Fibroblast of lung (primary cell): ENCODE data around the gene EBLN2. TPM values are rescaled to one million over a fixed set of nuclear protein-coding genes. Genes with fewer than 3 reads are reported as not detected.
A peak's percentile ranks its signal among the peaks of the same experiment; 100 is the strongest.

Experiments used
- DNase-seq, 2 donors: peaks; one replicate each; pipeline versions ENCODE4 v3.0.0 to v3.0.0-alpha.2; 2010; ENCODE audit warnings: low read depth in 2 of 2
- H2AFZ ChIP-seq: 2 replicates; pipeline ENCODE4 v1.5.1; 2012; ENCODE audit warnings: low read length, control low read depth, inconsistent platforms
- H3K27ac ChIP-seq: 2 replicates; pipeline ENCODE4 v1.5.1; 2011; ENCODE audit warnings: low read length, control low read depth; ENCODE audit not compliant: insufficient read depth
- H3K27me3 ChIP-seq: 2 replicates; pipeline ENCODE4 v1.5.1; 2011; ENCODE audit warnings: mild to moderate bottlenecking, low read length; ENCODE audit not compliant: control insufficient read depth, insufficient read depth
- H3K36me3 ChIP-seq: 2 replicates; pipeline ENCODE4 v1.5.1; 2011; ENCODE audit warnings: low read length; ENCODE audit not compliant: control insufficient read depth, insufficient read depth
- H3K4me1 ChIP-seq: 2 replicates; pipeline ENCODE4 v1.5.1; 2011; ENCODE audit warnings: low read length; ENCODE audit not compliant: control insufficient read depth, insufficient read depth; ENCODE audit errors: extremely low read depth
- H3K4me2 ChIP-seq: 2 replicates; pipeline ENCODE4 v1.5.1; 2011; ENCODE audit warnings: low read length, control low read depth; ENCODE audit not compliant: insufficient read depth; ENCODE audit errors: extremely low read depth
- H3K4me3 ChIP-seq, 4 experiments: fragments of 200-600 bp in 1 of 4; sonication (generic) in 1 of 4; replicated peaks in 1 of 4; 2 replicates each; pipeline ENCODE4 v1.5.1; 2011 to 2016; ENCODE audit warnings: low read length in 4 of 4, low read depth in 3 of 4, mild to moderate bottlenecking in 3 of 4, control low read depth in 2 of 4, inconsistent platforms in 1 of 4, mixed read lengths in 1 of 4; ENCODE audit not compliant: insufficient read depth in 1 of 4; ENCODE audit errors: control extremely low read depth in 1 of 4
- H3K79me2 ChIP-seq: 2 replicates; pipeline ENCODE4 v1.5.1; 2012; ENCODE audit warnings: mild to moderate bottlenecking, low read length, inconsistent platforms; ENCODE audit not compliant: control insufficient read depth, insufficient read depth
- H3K9ac ChIP-seq: 2 replicates; pipeline ENCODE4 v1.5.1; 2011; ENCODE audit warnings: mild to moderate bottlenecking, low read length, control low read depth; ENCODE audit not compliant: insufficient read depth
- H3K9me3 ChIP-seq: 2 replicates; pipeline ENCODE4 v1.5.1; 2012; ENCODE audit warnings: low read depth, low read length; ENCODE audit not compliant: control insufficient read depth, insufficient read depth
- H4K20me1 ChIP-seq: 2 replicates; pipeline ENCODE4 v1.5.1; 2011; ENCODE audit warnings: low read length; ENCODE audit not compliant: control insufficient read depth, insufficient read depth; ENCODE audit errors: extremely low read depth
- EZH2 ChIP-seq: IDR thresholded peaks from 2 replicates; pipeline ENCODE4 v1.5.1; 2012; ENCODE audit warnings: low read length, control low read depth, mild to moderate bottlenecking; ENCODE audit errors: missing control alignments
- polyA plus RNA-seq, 2 donors: library from polyadenylated mRNA; depleted of rRNA in 1 of 2; stranded (reverse) in 1 of 2; unstranded in 1 of 2; fragments of >200 nt; gene quantifications; 2 replicates each; pipeline ENCODE4 v1.2.1, GENCODE V29; 2011 to 2012; ENCODE audit warnings: missing spikeins in 1 of 2
- total RNA-seq: library from RNA; depleted of rRNA; stranded (reverse); fragments of >200 nt; gene quantifications from 2 replicates; pipeline ENCODE4 v1.2.1, GENCODE V29; 2014
- TF ChIP-seq, protein P1 (sequence below), 2 donors: IDR thresholded peaks in 1 of 2; conservative IDR thresholded peaks in 1 of 2; 1 replicate in 1 of 2; 2 replicates in 1 of 2; pipeline ENCODE4 v1.5.1; 2011 to 2012; ENCODE audit warnings: low read length in 2 of 2, control low read depth in 1 of 2, inconsistent platforms in 1 of 2, low read depth in 1 of 2, mild to moderate bottlenecking in 1 of 2

Gene EBLN2
- total and polyA plus RNA-seq, 2 donors (not counting 1 experiment from before 2014, with no cell fraction given): 0.87 to 3.0 TPM

DNA sequence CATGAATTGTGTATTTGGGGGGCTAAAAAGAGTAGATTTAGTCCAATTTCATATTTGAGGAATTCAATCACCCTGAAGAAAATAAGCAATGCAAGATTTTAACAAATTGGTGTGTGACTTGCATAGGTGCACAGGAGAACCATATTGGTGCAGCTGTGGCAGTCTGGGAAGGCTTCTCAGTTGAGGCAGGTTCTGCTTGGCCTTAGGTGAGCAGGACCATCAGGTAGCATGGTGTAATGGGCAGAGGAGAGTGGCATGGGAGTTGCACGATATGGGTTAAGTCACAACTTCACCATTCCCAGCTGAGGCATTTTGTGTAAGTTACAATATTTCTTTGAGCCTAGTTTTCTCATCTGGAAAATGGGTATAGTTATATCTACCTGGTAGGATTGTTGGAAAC, 10.5 kb downstream of the EBLN2 start:
- H3K4me1 ChIP-seq: peaks cover 11% of the 10 kb centered on the region
- H3K79me2 ChIP-seq: no peaks in the 10 kb centered on the region
- H3K27me3 ChIP-seq: no peaks in the 10 kb centered on the region
- no peak overlapping the region for H3K9ac ChIP-seq
- no peak for DNase-seq
- H3K4me2 ChIP-seq: no peak overlapping the region
- no peak overlapping the region for H3K27ac ChIP-seq
- no peak for TF ChIP-seq EZH2
- TF ChIP-seq, protein P1, sequence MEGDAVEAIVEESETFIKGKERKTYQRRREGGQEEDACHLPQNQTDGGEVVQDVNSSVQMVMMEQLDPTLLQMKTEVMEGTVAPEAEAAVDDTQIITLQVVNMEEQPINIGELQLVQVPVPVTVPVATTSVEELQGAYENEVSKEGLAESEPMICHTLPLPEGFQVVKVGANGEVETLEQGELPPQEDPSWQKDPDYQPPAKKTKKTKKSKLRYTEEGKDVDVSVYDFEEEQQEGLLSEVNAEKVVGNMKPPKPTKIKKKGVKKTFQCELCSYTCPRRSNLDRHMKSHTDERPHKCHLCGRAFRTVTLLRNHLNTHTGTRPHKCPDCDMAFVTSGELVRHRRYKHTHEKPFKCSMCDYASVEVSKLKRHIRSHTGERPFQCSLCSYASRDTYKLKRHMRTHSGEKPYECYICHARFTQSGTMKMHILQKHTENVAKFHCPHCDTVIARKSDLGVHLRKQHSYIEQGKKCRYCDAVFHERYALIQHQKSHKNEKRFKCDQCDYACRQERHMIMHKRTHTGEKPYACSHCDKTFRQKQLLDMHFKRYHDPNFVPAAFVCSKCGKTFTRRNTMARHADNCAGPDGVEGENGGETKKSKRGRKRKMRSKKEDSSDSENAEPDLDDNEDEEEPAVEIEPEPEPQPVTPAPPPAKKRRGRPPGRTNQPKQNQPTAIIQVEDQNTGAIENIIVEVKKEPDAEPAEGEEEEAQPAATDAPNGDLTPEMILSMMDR (conservative IDR thresholded peaks at IDR 0.05 in 1 of 2, IDR thresholded peaks at IDR 0.05 in 1 of 2; ENCODE audit: low read depth in 1 of 2, low read length in 2 of 2): no peak
- no peak overlapping the region for H2AFZ ChIP-seq
- H4K20me1 ChIP-seq: no peaks in the 10 kb centered on the region
- no peaks in the 10 kb centered on the region for H3K9me3 ChIP-seq
- no peak overlapping the region for H3K4me3 ChIP-seq
- H3K36me3 ChIP-seq: no peaks in the 10 kb centered on the region

GRCh38 chr3:73072634-73073033, 11.2 kb downstream of the EBLN2 start:
- DNase-seq: no peak
- Histone ChIP-seq H3K27me3 (no peaks in the 10 kb centered on the region), H3K9me3 (no peaks in the 10 kb centered on the region), H3K4me2 (no peak overlapping the region), H3K9ac (no peak overlapping the region), H3K36me3 (no peaks in the 10 kb centered on the region), H3K27ac (no peak overlapping the region), H4K20me1 (no peaks in the 10 kb centered on the region), H2AFZ (no peak overlapping the region), H3K4me1 (peaks cover 11% of the 10 kb centered on the region), H3K79me2 (no peaks in the 10 kb centered on the region), H3K4me3 (no peak overlapping the region)
- TF ChIP-seq, protein P1 (conservative IDR thresholded peaks at IDR 0.05 in 1 of 2, IDR thresholded peaks at IDR 0.05 in 1 of 2; ENCODE audit: low read depth in 1 of 2, low read length in 2 of 2): no peak
- no peak for TF ChIP-seq EZH2

DNA sequence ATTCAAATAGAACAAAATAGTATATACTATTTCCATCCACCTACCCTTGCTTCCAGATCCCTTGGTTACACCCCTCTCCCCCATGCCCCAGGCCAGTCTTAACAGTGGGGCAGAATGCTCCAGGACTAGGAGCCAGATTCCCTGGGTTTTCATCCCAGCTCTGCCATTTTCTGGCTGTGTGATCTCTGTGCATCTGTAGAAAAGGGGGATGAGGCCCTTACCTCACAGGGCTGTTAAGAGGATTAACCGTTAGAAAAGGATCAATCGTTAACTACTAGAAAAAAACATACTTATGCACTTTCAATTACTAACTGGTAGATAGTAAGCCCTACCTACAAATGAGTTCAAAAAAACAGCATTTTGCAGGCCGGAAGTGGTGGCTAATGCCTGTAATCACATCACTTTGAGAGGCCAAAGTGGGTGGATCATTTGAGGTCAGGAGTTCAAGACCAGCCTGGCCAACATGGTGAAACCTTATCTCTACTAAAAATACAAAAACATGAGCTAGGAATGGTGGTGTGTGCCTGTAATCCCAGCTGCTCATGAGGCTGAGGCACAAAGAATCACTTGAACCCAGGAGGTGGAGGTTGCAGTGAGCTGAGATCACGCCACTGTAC, 11.7 kb downstream of the EBLN2 start:
- H3K27me3 ChIP-seq: no peaks in the 10 kb centered on the region
- H3K9me3 ChIP-seq: no peaks in the 10 kb centered on the region
- DNase-seq: peak in 1 of 2 donors; percentile 19
- H3K36me3 ChIP-seq: no peaks in the 10 kb centered on the region
- no peak overlapping the region for H3K4me3 ChIP-seq
- H3K27ac ChIP-seq: no peak overlapping the region
- no peaks in the 10 kb centered on the region for H3K79me2 ChIP-seq
- no peaks in the 10 kb centered on the region for H4K20me1 ChIP-seq
- H3K9ac ChIP-seq: no peak overlapping the region
- no peak overlapping the region for H2AFZ ChIP-seq
- peaks cover 11% of the 10 kb centered on the region for H3K4me1 ChIP-seq
- no peak overlapping the region for H3K4me2 ChIP-seq
- TF ChIP-seq, protein P1 (conservative IDR thresholded peaks at IDR 0.05 in 1 of 2, IDR thresholded peaks at IDR 0.05 in 1 of 2; ENCODE audit: low read depth in 1 of 2, low read length in 2 of 2): no peak
- TF ChIP-seq EZH2: no peak
